Astrocyte of the spinal cord (primary cell): ENCODE results near the gene PCP4.

Source experiments
- DNase-seq: peaks from one replicate; pipeline ENCODE4 v3.0.0; 2011; ENCODE audit warnings: low read depth, low spot score
- H3K4me3 ChIP-seq: 2 replicates; pipeline ENCODE4 v1.5.1; 2011; ENCODE audit warnings: low read depth, mild to moderate bottlenecking, low read length, moderate library complexity
- CTCF ChIP-seq: IDR thresholded peaks from 2 replicates; pipeline ENCODE4 v1.5.1; 2012; ENCODE audit warnings: low read depth, mild to moderate bottlenecking, low read length, inconsistent platforms
- in situ Hi-C: cut with HindIII; loops from 2 replicates; pipeline ENCODE4 v1.10.0; 2017; ENCODE audit warnings: low sequenced_read_pairs

PCP4 gene

GRCh38 chr21:39874759-39875158 is 7.5 kb downstream of the PCP4 start:
- no peak for TF ChIP-seq CTCF
- in situ Hi-C loops, result no loop called here
- H3K4me3 ChIP-seq, result no peak overlapping the region
- DNase-seq, result no peak

- DNase-seq, result no peak
- TF ChIP-seq CTCF, result no peak
- in situ Hi-C loops, result no loop called here
- no peak overlapping the region for H3K4me3 ChIP-seq
Measured at GRCh38 chr21:39881661-39882060, 14.4 kb downstream of the PCP4 start.

GRCh38 chr21:39882151-39882838 is 15.1 kb downstream of the PCP4 start:
- no peak for TF ChIP-seq CTCF
- no peak overlapping the region for H3K4me3 ChIP-seq
- in situ Hi-C loops, result no loop called here
- DNase-seq, result peak; percentile 1

- no peak for TF ChIP-seq CTCF
- H3K4me3 ChIP-seq, result no peak overlapping the region
- DNase-seq, result no peak
- in situ Hi-C loops, result no loop called here
Measured at GRCh38 chr21:39882839-39883195, 15.6 kb downstream of the PCP4 start.

GRCh38 chr21:39885119-39885848 is 18.0 kb downstream of the PCP4 start:
- DNase-seq, result peak; percentile 28
- in situ Hi-C loops, result no loop called here
- TF ChIP-seq CTCF, result no peak
- no peak overlapping the region for H3K4me3 ChIP-seq

- no peak for DNase-seq
- in situ Hi-C loops, result no loop called here
- no peak overlapping the region for H3K4me3 ChIP-seq
- TF ChIP-seq CTCF, result no peak
Measured at GRCh38 chr21:39888848-39889247, 21.6 kb downstream of the PCP4 start.
